HepG2 (cell line): Measurements from ENCODE around the gene NGRN. TPM values are rescaled to one million over a fixed set of nuclear protein-coding genes. Genes with fewer than 3 reads are reported as not detected.

Experiments
- AGO1 ChIP-seq: fragments of 200-400 bp; formaldehyde crosslinking; IDR thresholded peaks from 2 replicates; pipeline ENCODE4 v1.6.1; 2017; ENCODE audit warnings: mild to moderate bottlenecking, low read depth, low read length, moderate library complexity; ENCODE audit not compliant: poor library complexity, severe bottlenecking
- BRD4 ChIP-seq: sonication (generic); formaldehyde crosslinking; IDR thresholded peaks from 2 replicates; pipeline ENCODE4 v1.4.0; 2020; ENCODE audit warnings: missing genetic modification reagents
- FOXO4 ChIP-seq: sonication (generic); formaldehyde crosslinking; conservative IDR thresholded peaks from 2 replicates; pipeline ENCODE4 v1.8.1; 2023; ENCODE audit warnings: missing genetic modification reagents
- JUND ChIP-seq: sonication (generic); formaldehyde crosslinking; IDR thresholded peaks from 2 replicates; pipeline ENCODE4 v1.8.0; 2022; ENCODE audit warnings: mild to moderate bottlenecking, missing genetic modification reagents
- KDM2A ChIP-seq: sonication (generic); formaldehyde crosslinking; IDR thresholded peaks from 2 replicates; pipeline ENCODE4 v1.4.0; 2020; ENCODE audit warnings: low read depth, missing genetic modification reagents, borderline replicate concordance
- SOX13 ChIP-seq, 3 experiments: fragments of 450-650 bp in 1 of 3; sonication (generic) in 1 of 3; formaldehyde crosslinking in 1 of 3; IDR thresholded peaks in 2 of 3; conservative IDR thresholded peaks in 1 of 3; 2 replicates each; pipeline versions ENCODE4 v1.5.0 to v1.6.1; 2016 to 2020; ENCODE audit warnings: antibody characterized with exemption in 1 of 3, mild to moderate bottlenecking in 1 of 3, missing compliant biosample characterization in 1 of 3, missing genetic modification reagents in 1 of 3, moderate library complexity in 1 of 3
- TFDP2 ChIP-seq: sonication (generic); formaldehyde crosslinking; IDR thresholded peaks from 2 replicates; pipeline ENCODE4 v1.4.0; 2020; ENCODE audit warnings: missing genetic modification reagents
- ZNF121 ChIP-seq: sonication (generic); formaldehyde crosslinking; IDR thresholded peaks from 2 replicates; pipeline ENCODE4 v1.5.0; 2020; ENCODE audit warnings: mild to moderate bottlenecking, missing genetic modification reagents
- ZNF18 ChIP-seq: sonication (generic); formaldehyde crosslinking; IDR thresholded peaks from 2 replicates; pipeline ENCODE4 v1.8.0; 2022; ENCODE audit warnings: mild to moderate bottlenecking, missing genetic modification reagents; ENCODE audit not compliant: insufficient replicate concordance
- ZNF275 ChIP-seq: sonication (generic); formaldehyde crosslinking; IDR thresholded peaks from 2 replicates; pipeline ENCODE4 v1.8.0; 2022; ENCODE audit warnings: missing genetic modification reagents, mild to moderate bottlenecking, inconsistent platforms, borderline replicate concordance
- ZNF329 ChIP-seq: sonication (generic); formaldehyde crosslinking; IDR thresholded peaks from 2 replicates; pipeline ENCODE4 v1.9.0; 2021; ENCODE audit warnings: low read depth, mild to moderate bottlenecking, missing genetic modification reagents
- ZNF446 ChIP-seq: sonication (generic); formaldehyde crosslinking; IDR thresholded peaks from 2 replicates; pipeline ENCODE4 v1.5.0; 2020; ENCODE audit warnings: mild to moderate bottlenecking, missing genetic modification reagents
- ZNF749 ChIP-seq: sonication (generic); formaldehyde crosslinking; IDR thresholded peaks from 2 replicates; pipeline ENCODE4 v1.8.0; 2022; ENCODE audit warnings: mild to moderate bottlenecking, missing genetic modification reagents, moderate library complexity, borderline replicate concordance
- ZNF782 ChIP-seq: sonication (generic); formaldehyde crosslinking; IDR thresholded peaks from 2 replicates; pipeline ENCODE4 v1.4.0; 2020; ENCODE audit warnings: missing genetic modification reagents, mild to moderate bottlenecking, borderline replicate concordance
- polyA plus RNA-seq, 8 experiments: library from polyadenylated mRNA; depleted of rRNA in 3 of 8; stranded (reverse) in 7 of 8; unstranded in 1 of 8; fragments of >200 nt; fragmentation: Illumina TruSeq in 4 of 8; extraction: Trizol in 4 of 8; gene quantifications; 2 replicates each; pipeline versions ENCODE4 v1.2.1 to v1.2.3, GENCODE V29; 2011 to 2016; ENCODE audit warnings: low read depth in 4 of 8, missing spikeins in 1 of 8, mixed read lengths in 1 of 8; ENCODE audit not compliant: insufficient read depth in 1 of 8
- total RNA-seq, 5 experiments: library from RNA; depleted of rRNA; stranded (reverse); fragments of >200 nt; fragmentation: Illumina TruSeq; extraction: Trizol; gene quantifications; 2 replicates each; pipeline ENCODE4 v1.2.3, GENCODE V29; 2016; ENCODE audit warnings: low read depth in 1 of 5
- TF ChIP-seq, protein P1 (sequence below): sonication (generic); formaldehyde crosslinking; IDR thresholded peaks from 2 replicates; pipeline ENCODE4 v1.4.0; 2020; ENCODE audit warnings: missing genetic modification reagents, borderline replicate concordance
- TF ChIP-seq, protein P2 (sequence below): sonication (generic); formaldehyde crosslinking; conservative IDR thresholded peaks from 2 replicates; pipeline ENCODE4 v1.8.0; 2022; ENCODE audit warnings: mild to moderate bottlenecking, moderate library complexity, missing genetic modification reagents
- TF ChIP-seq, protein P3 (sequence below): sonication (generic); formaldehyde crosslinking; IDR thresholded peaks from 2 replicates; pipeline ENCODE4 v1.4.0; 2020; ENCODE audit warnings: missing genetic modification reagents, borderline replicate concordance

The NGRN gene
- total and polyA plus RNA-seq, 2 of the 13 experiments (the other 11 are each of a cell fraction or from before 2014, with no cell fraction given), result 39.8 to 63.7 TPM

- TF ChIP-seq FOXO4 (CRISPR knock-in tag), result peak; percentile 66; the same call in 1 of the 2 replicates
- TF ChIP-seq, protein P1, sequence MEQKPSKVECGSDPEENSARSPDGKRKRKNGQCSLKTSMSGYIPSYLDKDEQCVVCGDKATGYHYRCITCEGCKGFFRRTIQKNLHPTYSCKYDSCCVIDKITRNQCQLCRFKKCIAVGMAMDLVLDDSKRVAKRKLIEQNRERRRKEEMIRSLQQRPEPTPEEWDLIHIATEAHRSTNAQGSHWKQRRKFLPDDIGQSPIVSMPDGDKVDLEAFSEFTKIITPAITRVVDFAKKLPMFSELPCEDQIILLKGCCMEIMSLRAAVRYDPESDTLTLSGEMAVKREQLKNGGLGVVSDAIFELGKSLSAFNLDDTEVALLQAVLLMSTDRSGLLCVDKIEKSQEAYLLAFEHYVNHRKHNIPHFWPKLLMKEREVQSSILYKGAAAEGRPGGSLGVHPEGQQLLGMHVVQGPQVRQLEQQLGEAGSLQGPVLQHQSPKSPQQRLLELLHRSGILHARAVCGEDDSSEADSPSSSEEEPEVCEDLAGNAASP (CRISPR knock-in tag), result no peak
- no peak for TF ChIP-seq ZNF446 (CRISPR knock-in tag)
- no peak for TF ChIP-seq TFDP2 (CRISPR knock-in tag)
- TF ChIP-seq, protein P2, sequence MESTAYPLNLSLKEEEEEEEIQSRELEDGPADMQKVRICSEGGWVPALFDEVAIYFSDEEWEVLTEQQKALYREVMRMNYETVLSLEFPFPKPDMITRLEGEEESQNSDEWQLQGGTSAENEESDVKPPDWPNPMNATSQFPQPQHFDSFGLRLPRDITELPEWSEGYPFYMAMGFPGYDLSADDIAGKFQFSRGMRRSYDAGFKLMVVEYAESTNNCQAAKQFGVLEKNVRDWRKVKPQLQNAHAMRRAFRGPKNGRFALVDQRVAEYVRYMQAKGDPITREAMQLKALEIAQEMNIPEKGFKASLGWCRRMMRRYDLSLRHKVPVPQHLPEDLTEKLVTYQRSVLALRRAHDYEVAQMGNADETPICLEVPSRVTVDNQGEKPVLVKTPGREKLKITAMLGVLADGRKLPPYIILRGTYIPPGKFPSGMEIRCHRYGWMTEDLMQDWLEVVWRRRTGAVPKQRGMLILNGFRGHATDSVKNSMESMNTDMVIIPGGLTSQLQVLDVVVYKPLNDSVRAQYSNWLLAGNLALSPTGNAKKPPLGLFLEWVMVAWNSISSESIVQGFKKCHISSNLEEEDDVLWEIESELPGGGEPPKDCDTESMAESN (CRISPR knock-in tag), result no peak
- no peak for TF ChIP-seq ZNF275 (CRISPR knock-in tag)
- TF ChIP-seq KDM2A (CRISPR knock-in tag), result no peak
- TF ChIP-seq ZNF329 (CRISPR knock-in tag), result no peak
- TF ChIP-seq ZNF18 (CRISPR knock-in tag), result no peak
- no peak for TF ChIP-seq ZNF782
- TF ChIP-seq, protein P3, sequence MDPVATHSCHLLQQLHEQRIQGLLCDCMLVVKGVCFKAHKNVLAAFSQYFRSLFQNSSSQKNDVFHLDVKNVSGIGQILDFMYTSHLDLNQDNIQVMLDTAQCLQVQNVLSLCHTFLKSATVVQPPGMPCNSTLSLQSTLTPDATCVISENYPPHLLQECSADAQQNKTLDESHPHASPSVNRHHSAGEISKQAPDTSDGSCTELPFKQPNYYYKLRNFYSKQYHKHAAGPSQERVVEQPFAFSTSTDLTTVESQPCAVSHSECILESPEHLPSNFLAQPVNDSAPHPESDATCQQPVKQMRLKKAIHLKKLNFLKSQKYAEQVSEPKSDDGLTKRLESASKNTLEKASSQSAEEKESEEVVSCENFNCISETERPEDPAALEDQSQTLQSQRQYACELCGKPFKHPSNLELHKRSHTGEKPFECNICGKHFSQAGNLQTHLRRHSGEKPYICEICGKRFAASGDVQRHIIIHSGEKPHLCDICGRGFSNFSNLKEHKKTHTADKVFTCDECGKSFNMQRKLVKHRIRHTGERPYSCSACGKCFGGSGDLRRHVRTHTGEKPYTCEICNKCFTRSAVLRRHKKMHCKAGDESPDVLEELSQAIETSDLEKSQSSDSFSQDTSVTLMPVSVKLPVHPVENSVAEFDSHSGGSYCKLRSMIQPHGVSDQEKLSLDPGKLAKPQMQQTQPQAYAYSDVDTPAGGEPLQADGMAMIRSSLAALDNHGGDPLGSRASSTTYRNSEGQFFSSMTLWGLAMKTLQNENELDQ (CRISPR knock-in tag), result no peak
- 0 out of 2 replicates have a peak, but pooled peaks have one; percentile 16 for TF ChIP-seq SOX13 (IDR thresholded peaks at IDR 0.05)
- no peak for TF ChIP-seq SOX13 (CRISPR knock-in tag; conservative IDR thresholded peaks at IDR 0.05 in 1 of 2, IDR thresholded peaks at IDR 0.05 in 1 of 2)
- TF ChIP-seq ZNF121 (CRISPR knock-in tag), result peak; percentile 94
- no peak for TF ChIP-seq BRD4 (CRISPR knock-in tag)
- TF ChIP-seq AGO1, result no peak
- no peak for TF ChIP-seq ZNF749
- TF ChIP-seq JUND, result no peak
Observed at GRCh38 chr15:90248789-90249202, 16.7 kb upstream of the NGRN start (continued).
